ENCODE results near the gene ITPK1.
"Not testable (repeated sequence)": the region's sequence is repeated elsewhere in the genome, so short reads cannot be mapped to it uniquely, and the experiment has no call there.

Gene ITPK1

GRCh38 chr14:93128725-93129459, 13.2 kb upstream of the ITPK1 start:
- DNase-seq: no peak

DNA sequence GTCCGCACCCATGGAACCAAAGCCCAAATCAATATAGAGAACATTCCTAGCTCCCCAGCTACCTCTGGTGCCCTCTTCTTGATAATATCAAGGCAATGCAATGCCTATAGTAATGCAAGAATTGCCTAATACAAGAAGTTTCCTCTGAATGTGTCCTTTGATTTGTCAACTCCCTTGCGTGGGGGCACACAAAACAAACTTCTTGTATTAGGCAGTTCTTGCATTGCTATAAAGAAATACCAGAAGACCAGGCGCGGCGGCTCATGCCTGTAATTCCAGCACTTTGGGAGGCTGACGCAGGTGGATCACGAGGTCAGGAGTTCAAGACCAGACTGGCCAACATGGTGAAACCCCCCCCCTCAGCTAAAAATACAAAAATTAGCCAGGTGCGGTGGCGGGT, 10.4 kb upstream of the ITPK1 start:
- no peak for DNase-seq

GRCh38 chr14:93122826-93123225, 7.1 kb upstream of the ITPK1 start:
- DNase-seq: no peak

- no peak for DNase-seq
Observed at GRCh38 chr14:93121030-93121834, 5.5 kb upstream of the ITPK1 start.

GRCh38 chr14:93120517-93120916, 4.8 kb upstream of the ITPK1 start:
- DNase-seq: no peak

DNA sequence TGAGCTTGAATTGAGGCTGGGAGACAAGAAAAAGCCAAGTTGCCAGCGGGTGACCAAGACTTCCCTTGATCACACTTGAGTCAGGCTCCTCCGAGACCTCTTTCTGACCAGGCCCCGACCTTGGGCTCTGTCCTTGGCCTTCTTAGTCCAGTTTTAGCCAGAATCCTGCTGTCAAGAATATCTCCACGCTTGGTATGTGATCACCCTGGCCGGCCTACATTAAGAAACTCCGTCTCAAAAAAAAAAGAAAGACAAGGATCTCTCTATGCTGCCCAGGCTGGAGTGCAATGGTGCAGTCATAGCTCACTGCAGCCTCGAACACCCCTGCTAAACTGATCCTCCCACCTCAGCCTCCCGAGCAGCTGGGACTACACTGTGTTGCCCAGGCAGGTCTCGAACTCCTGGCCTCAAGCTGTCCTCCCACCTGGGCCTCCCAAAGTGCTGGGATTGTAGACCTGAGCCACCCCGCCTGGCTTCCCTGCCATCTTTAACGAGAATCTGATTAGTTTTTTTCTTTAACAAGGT, 1.0 kb upstream of the ITPK1 start:
- DNase-seq: no peak

GRCh38 chr14:93115069-93115820, 480 bp downstream of the ITPK1 start:
- peak; percentile 33 for DNase-seq

GRCh38 chr14:93114713-93115068, 1.0 kb downstream of the ITPK1 start:
- no peak for DNase-seq

DNA sequence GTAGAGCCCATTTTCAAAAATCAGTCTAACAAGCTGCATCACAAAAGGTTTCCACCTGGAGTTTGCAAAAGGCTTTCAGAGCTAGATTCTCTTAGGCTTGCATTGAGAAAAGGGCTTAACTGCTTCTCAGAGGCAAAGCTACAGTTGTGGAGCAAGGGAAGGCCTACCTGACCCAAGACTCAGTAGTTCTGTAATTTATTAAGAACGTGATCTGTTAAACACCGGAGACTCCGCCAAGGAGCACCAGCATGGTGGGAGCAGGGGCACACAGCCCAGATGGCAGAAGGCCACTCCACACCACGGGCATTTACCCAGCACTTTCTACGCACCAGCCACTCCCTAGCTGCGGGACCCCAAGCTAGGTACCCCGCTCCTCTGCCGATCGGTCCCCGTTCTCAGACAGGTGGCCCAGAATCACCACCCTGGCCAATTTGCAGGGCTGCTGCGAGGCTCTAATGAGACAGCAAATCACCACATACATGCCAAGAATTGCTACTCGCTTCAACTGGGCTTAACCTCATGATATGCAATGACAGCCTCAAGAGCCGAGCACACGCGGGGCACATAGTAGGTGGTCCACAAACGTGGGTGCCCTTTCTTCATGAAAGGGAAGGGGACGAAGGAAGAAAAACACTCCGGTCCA, 1.5 kb downstream of the ITPK1 start:
- DNase-seq: no peak

- DNase-seq: no peak
Observed at GRCh38 chr14:93113678-93114067, 2.1 kb downstream of the ITPK1 start.

GRCh38 chr14:93112891-93113677, 2.6 kb downstream of the ITPK1 start:
- DNase-seq: peak; percentile 18

DNA sequence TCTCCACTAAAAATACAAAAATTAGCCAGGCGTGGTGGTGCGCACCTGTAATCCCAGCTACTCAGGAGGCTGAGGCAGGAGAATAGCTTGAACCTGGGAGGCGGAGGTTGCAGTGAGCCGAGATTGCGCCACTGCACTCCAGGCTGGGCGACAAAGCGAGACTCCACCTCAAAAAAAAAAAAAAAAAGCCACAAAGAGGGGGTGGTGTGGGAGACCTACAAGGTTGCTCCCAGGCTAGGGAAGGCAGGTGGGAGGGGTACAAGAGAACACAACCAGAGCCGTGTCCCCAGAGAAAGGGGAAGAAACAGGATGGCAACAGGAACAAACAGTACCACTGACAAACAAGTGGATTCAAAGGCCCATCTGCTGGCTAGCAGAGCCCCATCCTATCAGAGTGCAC, 4.2 kb downstream of the ITPK1 start:
- not testable (repeated sequence) for DNase-seq

DNA sequence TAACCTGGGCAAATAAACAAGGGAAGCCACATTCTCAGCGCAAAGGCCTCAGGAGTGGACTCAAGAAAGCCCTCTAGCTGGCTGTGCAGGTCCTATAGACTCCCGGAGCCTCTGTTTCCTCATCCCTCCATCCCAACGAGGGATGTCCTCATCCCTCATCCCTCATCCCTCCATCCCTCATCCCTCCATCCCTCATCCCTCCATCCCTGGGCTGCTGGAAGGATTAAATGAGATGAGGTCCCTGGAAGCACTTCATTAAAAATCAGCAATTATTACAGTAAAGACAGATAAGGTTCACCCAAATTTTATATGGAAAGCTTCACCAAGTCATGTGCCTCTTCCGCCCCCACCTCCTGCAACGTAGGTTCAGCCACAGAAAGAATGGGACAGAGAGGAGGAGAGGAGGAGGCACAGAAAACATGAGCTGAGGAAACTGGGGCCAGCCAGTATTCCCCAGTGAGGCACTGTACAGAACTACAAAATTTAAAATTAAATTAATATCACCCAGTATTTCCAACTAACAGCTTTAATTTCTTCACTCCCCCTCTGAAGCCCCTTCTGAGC, 4.8 kb downstream of the ITPK1 start:
- DNase-seq: no peak

DNA sequence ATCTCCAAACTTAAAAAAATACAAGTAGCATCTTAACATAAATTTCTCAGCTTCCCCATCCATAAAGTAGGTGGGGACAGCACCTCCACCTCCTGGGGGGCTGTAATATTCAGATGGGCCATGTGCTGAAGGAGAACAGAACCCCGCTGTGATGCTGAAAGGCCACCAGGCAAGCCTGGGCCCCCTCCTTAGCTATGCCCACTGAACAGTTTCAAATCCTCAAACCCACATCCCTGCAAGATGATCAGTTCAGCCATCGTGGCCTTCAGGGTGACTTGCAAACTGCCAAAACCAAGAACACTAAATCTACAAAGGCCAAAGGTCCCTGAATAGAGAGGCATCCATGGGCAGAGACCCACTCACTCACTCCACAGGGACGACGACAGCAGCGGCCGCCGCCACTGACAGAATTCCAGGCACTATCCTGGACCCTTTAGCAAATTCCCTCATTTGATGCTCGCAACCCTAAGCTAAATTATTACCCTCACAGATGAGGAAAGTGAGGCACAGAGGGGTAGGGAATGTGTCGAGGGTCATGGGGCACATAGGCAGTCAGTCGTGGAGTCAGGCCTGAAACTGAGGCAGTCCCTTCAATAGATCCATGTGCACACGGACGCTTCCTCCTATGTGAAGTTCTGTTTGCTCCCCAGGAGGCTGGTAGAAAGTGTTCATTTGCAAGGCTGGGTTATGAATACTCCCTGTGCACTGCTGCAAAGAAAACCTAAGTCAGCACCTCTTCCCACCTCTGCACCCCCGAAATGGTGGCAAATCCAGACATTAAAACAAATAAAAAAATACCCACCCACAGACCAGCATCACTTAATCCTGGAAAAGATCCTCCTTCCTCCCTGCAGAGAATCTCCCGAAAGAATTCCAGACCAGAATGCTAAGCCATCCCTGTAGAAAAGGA, 5.9 kb downstream of the ITPK1 start:
- DNase-seq: no peak

DNA sequence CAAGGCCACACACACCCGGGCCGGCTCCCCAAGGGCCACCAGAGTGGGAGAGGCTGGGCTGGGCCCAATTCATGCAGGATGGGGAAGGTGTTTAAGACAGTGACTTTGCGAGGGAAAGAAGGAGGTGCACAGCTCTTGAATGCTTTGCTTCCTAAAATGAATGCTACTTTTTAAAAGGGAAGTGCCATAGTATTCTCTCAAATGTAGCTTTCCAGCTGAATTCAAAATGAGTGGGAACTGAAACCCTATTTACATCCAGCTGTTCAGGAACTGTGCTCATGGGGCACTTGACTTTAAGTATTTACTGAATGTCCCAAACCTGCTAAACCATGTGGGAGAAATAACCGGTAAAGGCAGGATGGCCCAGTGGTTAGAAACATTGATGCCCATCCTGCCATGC, 7.6 kb downstream of the ITPK1 start:
- no peak for DNase-seq

- no peak for DNase-seq
Observed at GRCh38 chr14:93107453-93107852, 8.3 kb downstream of the ITPK1 start.

DNA sequence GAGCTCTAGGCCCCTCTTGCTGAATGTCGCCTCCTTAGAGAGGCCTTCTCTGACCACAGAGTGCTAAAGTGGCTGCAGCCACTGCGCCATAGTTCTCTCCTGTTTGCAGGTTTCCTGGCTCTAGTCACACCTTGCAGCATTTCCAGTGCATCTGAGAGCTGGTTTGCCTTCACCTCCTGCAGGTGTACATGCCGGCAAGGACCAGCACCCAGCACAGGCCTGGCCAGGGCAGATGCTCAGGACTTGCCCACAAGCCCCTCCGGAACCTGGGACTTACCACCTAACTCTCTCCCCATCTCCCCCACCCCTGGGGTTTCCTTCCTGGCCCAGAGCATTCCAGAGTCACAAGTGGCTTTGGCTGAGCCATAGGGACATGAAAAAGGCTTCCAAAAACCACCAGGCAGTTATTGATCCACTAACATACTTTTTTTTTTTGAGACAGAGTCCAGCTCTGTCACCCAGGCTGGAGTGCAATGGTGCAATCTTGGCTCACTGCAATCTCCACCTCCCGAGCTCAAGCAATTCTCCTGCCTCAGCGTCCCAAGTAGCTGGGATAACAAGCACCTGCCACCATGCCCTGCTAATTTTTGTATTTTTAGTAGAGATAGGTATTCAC, 9.1 kb downstream of the ITPK1 start:
- DNase-seq: no peak

DNA sequence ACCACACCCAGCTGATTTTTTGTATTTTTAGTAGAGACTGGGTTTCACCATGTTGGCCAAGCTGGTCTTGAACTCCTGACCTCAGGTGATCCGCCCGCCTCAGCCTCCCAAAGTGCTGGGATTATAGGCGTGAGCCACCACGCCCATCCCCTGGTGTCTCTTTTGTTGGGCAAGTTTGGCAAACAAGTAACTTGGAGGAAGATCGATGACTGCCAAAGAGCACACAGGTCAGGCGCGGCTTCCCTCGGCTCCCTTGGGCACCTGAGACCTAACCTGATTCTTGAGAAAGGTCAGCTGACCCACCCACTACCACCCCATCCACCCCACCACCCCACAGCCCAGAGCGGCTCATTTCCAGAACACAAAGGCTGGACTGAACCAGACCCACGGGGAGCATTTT, 9.9 kb downstream of the ITPK1 start:
- not testable (repeated sequence) for DNase-seq

DNA sequence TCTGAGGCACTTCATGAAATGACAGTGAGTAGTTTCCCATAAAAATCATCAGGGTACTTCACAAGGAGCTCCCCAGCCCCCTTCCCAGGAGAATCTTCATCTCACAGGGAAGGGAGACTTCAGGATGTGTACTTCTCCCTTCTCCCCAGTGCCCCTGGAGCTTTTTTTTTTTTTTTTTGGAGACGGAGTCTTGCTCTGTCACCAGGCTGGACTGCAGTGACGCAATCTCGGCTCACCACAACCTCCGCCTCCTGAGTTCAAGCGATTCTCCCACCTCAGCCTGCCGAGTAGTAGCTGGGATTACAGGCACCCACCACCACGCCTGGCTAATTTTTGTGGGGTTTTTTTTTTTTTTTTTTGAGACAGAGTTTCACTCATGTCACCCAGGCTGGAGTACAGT, 10.4 kb downstream of the ITPK1 start:
- no peak for DNase-seq

DNA sequence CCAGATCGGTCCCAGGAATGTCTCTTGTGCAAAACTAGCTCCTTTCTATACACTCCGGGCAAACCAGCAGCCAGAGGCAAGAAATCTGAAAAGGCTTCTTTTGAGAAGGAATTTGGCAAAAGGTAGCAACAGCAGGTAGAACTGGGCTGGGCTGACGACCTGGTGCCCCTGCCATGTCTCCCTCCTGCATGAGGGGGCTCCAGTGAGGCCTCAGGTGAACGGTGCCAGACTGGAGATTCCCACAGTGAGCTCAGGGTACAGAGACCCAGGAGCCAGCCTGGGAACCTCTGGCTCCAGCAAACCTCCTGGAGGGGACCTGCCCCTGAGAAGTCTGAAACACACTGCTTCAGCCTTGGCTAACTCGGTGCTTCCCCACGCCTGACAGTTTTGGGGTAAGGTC, 10.8 kb downstream of the ITPK1 start:
- DNase-seq: no peak

Data from SHP77 treated with DMSO at 0.1 percent for 48 hours (cell line).